Colon (tissue), 2 donors: ENCODE data around the gene RAB6B.
"Not testable (repeated sequence)": the region's sequence is repeated elsewhere in the genome, so short reads cannot be mapped to it uniquely, and the experiment has no call there.

Experiments
- FAIRE-seq: peaks from 2 replicates; lab custom pipeline; 2012; peaks lifted over from hg19 to GRCh38; lab: Jason Lieb, UNC
- donor health status: control.
- donor health status: control.

RAB6B gene

GRCh38 chr3:133805702-133806475 lies 89.8 kb downstream of the RAB6B start, which contains the start of gene SRPRB:
Gene SRPRB (plus strand): TSS chr3:133805815. CDS start chr3:133805849, 34 bp downstream.
- no peak for FAIRE-seq

DNA sequence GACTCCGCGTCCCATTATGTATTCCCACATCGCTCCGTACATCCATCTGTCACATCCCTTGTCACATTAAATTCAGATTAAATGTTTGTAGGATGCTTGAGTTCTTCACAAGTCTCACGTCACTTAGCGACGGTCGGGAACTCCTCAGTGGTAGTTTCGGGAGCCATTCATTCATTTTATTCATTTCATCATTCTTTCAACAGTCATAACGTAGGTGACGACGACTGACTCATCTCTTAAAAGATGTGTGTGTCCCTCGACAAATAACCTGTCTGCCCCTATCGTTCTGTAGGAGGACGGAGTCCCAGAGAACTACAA lies 90.3 kb downstream of the RAB6B start:
- no peak for FAIRE-seq

DNA sequence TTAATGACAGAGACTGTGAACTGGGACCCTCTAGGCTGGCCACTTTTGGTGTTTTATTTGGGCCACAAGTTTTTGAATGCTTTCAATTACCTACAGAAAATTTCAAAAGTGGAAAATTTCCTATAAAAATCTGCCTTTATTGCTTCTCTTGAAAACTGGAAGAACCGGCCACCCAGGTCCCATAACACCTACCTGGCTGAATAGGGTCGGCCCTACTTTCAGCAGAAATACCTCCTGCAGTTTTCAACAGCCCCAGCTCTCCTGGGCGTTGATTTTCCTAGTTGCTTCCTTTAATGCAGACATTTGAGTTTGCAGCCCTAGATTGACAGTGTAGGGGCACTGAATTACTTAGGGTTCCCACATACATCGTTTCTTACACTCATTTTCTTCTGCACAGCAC lies 90.8 kb downstream of the RAB6B start:
- FAIRE-seq: no peak

DNA sequence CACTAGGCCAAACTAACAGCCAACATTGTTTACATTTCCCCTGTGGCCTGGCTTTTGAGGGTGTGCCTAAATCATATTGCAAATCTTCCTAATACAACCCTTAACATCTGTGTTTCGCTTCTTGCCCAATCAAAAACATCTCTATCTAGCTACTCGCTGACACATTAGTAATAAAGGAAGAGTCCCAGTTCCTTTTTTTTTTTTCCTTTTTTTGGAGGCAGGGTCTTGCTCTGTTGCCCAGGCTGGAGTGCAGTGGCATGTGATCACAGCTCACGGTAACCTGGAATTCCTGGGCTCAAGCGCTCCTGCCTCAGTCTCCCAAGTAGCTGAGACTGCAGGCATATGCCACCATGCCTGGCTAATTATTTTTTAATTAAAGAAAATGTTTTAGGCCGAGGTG lies 92.2 kb downstream of the RAB6B start:
- no peak for FAIRE-seq

GRCh38 chr3:133799794-133800585 lies 95.7 kb downstream of the RAB6B start:
- FAIRE-seq: no peak

DNA sequence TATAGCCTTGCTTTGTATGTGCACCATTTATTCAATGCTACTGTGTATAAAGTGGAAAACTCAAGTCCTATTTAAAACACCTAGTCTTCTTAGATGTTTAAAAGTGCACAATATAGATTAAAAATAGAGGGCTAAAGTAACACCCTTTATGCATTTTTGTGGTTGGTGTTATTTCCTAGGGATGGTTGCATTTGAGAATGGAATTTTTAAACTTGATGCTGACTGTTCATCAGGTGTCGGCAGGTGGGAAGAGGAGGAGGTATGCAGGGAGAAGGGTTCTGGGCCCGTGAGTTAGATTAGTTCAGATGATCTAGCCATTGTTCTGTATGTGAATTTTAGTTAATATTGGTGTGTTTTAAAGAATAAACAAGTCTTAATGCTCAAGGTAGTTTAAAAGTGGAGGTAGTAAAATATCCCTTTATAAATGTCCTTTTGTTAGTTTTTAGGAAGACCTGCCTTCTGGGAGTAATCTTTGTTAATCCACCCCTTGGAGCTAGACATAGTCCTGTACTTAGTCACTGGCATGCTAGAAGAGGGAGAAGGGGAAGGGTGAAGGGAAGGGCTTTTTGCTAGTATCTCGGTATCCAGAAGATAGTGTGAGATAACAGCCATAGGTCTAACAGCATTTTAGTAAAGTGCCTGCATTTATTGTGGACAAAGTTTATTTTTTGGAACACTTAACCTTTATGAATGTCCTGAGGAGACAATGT lies 98.1 kb downstream of the RAB6B start:
- no peak for FAIRE-seq

DNA sequence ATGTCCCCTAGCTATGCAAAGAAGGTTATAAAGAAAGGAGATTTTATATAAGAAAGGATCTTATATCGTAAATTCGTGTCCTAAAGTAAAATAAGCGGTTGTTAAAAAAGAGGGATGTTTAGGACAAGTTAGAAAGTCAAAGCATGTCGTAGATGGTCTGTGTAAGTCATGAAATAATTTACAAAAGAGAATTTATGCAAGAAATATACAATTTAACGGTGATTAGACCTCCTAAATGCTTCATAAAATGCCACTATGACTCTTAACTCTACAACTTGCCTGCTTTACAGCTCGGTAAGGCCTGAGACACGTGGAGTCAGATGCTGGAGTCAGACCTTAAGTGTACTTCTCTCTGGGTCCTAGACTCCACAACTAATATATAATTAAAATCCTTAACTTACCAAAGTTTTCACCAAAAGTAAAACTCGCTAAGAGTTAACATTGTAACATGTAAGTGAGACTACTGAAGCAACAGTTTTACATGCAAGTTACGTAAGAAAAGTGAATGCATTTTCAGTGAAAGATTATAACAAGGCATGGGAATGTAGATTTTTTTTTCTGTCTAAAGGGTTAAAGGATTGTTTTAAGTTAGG lies 103.4 kb downstream of the RAB6B start:
- no peak for FAIRE-seq

DNA sequence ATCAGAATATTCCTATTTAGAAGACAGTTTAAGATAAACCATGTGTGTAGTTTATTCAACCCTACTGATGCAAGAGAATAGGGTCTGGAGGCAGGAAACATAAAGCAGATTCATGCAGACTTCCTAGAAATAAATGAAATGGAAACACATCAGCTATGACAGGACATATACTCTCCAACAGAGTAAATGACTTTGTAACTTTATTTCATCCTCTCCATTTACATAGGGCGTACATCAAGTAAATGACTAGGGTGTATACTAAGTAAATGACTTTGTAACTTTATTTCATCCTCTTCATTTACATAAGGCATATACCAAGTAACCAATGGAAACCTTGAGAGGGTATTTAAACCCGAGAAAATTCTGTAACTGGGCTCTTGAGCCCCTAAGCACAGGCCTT lies 107.7 kb downstream of the RAB6B start:
- no peak for FAIRE-seq

- FAIRE-seq: no peak
Measured at GRCh38 chr3:133783762-133784161, 111.9 kb downstream of the RAB6B start.

DNA sequence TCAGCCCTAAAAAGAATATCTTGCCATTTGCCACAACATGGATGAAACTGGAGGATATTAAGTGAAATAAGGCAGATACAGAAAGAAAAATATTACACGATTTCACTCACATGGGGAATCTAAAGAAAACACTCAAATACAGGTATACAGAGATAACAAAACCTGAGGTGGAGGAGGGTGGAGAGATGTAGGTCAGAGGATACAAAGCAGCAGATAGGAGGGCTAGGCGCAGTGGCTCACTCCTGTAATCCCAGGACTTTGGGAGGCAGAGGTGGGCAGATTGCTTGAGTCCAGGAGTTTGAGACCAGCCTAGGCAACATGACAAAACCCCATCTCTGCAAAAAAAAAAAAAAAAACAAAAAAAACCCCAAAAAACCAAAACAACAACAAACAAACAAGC lies 113.2 kb downstream of the RAB6B start:
- no peak for FAIRE-seq

GRCh38 chr3:133781570-133781969 lies 114.1 kb downstream of the RAB6B start:
- no peak for FAIRE-seq

DNA sequence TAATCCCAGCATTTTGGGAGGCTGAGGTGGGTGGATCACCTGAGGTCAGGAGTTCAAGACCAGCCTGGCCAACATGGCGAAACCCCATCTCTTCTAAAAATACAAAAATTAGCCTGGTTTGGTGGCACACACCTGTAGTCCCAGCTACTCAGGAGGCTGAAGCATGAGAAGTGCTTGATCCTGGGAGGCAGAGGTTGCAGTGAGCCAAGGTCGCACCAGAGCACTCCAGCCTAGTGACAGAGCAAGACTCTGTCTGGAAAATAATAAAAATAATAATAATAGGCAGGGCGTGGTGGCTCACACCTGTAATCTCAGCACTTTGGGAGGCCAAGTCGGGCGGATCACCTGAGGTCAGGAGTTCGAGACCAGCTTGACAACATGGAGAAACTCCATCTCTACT lies 114.9 kb downstream of the RAB6B start:
- FAIRE-seq: not testable (repeated sequence)

DNA sequence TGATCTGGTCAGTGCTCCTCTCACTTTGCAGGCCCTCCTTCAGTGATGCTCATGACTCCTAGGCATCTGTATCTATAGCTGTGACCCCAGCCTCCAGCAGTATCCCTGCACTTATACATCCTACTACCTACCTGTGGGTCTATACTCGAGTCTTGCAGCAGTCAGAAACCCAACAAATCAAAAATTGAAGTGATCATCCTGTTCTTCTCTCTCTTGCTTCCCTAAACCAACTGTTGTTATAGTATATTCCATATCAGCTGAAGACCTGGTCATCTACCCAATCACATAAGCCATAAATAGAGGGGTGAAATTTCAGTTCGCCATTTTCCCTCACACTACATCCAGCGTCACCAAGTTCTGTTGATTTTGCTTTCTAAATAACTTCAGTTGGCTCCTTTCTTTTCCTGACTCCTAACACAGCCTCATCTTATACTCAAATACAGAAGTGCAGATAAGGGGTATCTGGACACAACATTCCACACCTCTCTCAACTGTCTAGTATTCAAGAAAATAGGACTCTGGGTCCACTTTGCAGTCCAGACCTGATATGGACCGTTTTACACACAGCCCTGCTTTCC lies 116.0 kb downstream of the RAB6B start:
- no peak for FAIRE-seq

DNA sequence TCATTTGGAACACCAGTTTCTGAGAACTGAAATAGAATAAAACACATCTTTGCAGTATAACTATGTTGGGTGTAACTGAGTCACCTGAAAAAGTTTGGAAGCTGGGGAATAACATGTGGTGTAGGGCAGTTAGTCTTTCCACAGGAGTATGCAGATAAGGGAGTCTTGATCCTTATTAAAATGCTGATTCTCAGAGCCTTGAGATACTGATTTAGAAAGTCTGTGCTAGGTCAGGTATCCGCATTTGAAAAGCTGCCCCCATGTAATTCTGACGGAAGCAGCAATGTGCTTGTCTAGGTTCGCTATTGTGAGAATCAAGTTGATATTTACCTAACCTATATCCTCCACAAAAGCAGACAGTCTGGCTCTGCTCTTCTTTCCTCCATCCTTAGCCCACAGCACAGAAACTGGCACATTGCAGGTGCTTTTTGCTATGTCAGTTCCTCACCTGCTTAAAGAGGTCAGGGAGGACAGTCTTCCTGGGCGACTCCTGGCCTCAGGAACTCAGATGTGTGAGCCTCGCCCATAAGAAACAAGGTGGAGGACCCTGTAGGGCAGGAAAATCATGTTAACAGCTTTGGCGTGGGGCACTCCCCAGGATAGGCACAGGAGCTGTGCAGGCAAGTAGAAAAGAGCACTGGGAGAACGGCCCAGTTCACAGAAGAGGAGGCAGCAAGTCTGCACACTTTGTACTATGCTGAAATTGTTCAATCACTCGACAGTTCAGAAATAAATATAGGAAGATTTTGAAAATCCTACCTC lies 117.7 kb downstream of the RAB6B start:
- FAIRE-seq: no peak

GRCh38 chr3:133776794-133777438 lies 118.8 kb downstream of the RAB6B start:
- FAIRE-seq: no peak

DNA sequence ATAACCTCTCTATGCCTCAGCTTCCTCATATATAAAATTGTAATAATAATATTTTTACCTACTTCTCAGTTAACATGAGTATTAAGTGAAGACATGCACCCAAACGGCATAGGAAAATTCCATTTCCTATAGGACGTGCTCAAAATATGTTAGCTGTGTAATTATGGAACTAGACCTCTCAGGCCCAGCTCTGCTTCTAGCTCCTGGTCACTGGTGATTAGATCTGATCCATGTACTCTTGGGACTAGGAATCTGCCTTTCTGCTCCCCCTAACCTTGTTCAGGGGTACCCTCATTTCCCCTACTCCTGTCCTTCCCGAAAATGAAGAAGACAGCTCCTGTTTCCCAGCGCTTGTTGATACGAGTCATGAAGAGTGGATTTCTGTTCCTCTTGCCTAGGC lies 119.8 kb downstream of the RAB6B start:
- FAIRE-seq: no peak

- no peak for FAIRE-seq
Measured at GRCh38 chr3:133775309-133775708, 120.4 kb downstream of the RAB6B start.
